Epithelial cell of esophagus (primary cell): ENCODE results near the gene HNRNPM.

Experiments
- DNase-seq: peaks from one replicate; pipeline ENCODE4 v3.0.0; 2010; ENCODE audit warnings: low read depth
- H3K4me3 ChIP-seq: 2 replicates; pipeline ENCODE4 v1.5.1; 2011; ENCODE audit warnings: mild to moderate bottlenecking, low read length, control low read depth
- CTCF ChIP-seq: IDR thresholded peaks from 2 replicates; pipeline ENCODE4 v1.5.1; 2011; ENCODE audit warnings: low read depth, mild to moderate bottlenecking, low read length, control low read depth, inconsistent platforms; ENCODE audit not compliant: insufficient read depth; ENCODE audit errors: missing control alignments

HNRNPM gene

GRCh38 chr19:8478598-8478997 lies 33.8 kb downstream of the HNRNPM start:
- H3K4me3 ChIP-seq, result no peak overlapping the region
- no peak for TF ChIP-seq CTCF
- no peak for DNase-seq

- no peak for TF ChIP-seq CTCF
Observed at GRCh38 chr19:8481201-8481600, 36.4 kb downstream of the HNRNPM start.

GRCh38 chr19:8481616-8482015 lies 36.8 kb downstream of the HNRNPM start:
- DNase-seq, result no peak
- no peak for TF ChIP-seq CTCF
- H3K4me3 ChIP-seq, result no peak overlapping the region

More at GRCh38 chr19:8481201-8481600, 36.4 kb downstream of the HNRNPM start:
- DNase-seq, result no peak
- H3K4me3 ChIP-seq, result no peak overlapping the region

- no peak for DNase-seq
- H3K4me3 ChIP-seq, result no peak overlapping the region
- TF ChIP-seq CTCF, result no peak
Observed at GRCh38 chr19:8482696-8483095, 37.9 kb downstream of the HNRNPM start.

- no peak for DNase-seq
- TF ChIP-seq CTCF, result no peak
- H3K4me3 ChIP-seq, result no peak overlapping the region
Observed at GRCh38 chr19:8483165-8483564, 38.4 kb downstream of the HNRNPM start.

GRCh38 chr19:8484331-8484894 lies 39.6 kb downstream of the HNRNPM start:
- DNase-seq, result no peak
- TF ChIP-seq CTCF, result no peak
- H3K4me3 ChIP-seq, result no peak overlapping the region

- no peak overlapping the region for H3K4me3 ChIP-seq
- TF ChIP-seq CTCF, result no peak
- no peak for DNase-seq
Observed at GRCh38 chr19:8485561-8486371, 41.0 kb downstream of the HNRNPM start.
